Measurements from ENCODE around the gene MGRN1.

The MGRN1 gene

DNA sequence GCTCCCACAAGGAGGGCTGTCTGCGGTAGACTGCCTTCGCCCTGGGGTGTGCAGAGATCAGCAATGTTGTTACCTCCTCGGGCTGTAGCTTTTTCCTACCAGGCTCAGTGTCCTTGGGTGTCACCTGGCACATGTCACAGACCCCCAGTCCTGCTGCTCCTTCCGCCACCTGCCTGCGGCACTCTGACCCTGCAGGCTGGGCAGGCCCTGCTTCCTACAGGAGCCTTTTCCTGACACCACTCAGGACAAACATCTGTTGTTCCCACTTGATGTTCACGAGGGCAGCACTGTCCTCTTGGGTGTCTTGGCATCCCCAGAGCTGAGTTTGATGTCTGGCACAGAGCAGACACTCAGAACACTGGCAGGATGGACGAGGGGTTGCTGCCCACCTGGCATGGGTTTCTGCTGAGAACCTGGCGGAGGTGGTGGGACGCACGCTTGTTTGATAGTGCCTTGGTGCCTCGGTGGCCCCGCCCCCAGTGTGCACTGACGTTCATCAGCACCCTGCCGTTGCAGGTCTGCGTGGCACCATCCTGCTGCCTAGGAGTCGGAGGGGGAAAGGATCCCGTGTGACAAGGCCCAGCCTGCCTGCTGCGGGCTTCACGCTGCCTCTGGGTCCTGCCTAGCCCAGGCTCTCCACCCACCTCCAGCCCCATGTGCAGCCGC, 42.0 kb downstream of the MGRN1 start:
- ATAC-seq (ENCODE audit: insufficient read depth, low read depth) = no peak
- Histone ChIP-seq H3K27ac (ENCODE audit: low read length) (no peak overlapping the region), H2AFZ (ENCODE audit: low read depth, low read length) (no peak overlapping the region), H3K4me1 (ENCODE audit: insufficient read depth, low read length) (peaks cover 11% of the 10 kb centered on the region), H3K9ac (ENCODE audit: low read depth, low read length) (no peak overlapping the region), H3K36me3 (ENCODE audit: insufficient read depth, low read length) (peaks cover 66% of the 10 kb centered on the region), H3K4me2 (ENCODE audit: insufficient read depth, low read length) (no peak overlapping the region), H4K20me1 (ENCODE audit: insufficient read depth, low read length) (peaks cover 14% of the 10 kb centered on the region), H3K9me3 (ENCODE audit: insufficient read depth, low read length, severe bottlenecking) (no peaks in the 10 kb centered on the region), H3K79me2 (ENCODE audit: insufficient read depth, low read length) (0 out of 2 replicates have a peak, but pooled peaks cover 4% of the 10 kb centered on the region), H3K4me3 (ENCODE audit: low read depth in 1 of 2, low read length in 2 of 2) (no peak overlapping the region), H3K27me3 (ENCODE audit: insufficient read depth, low read length, poor library complexity) (no peaks in the 10 kb centered on the region)
- TF ChIP-seq EZH2 (IDR thresholded peaks at IDR 0.05; ENCODE audit: borderline replicate concordance, low read depth, low read length, severe bottlenecking) = no peak
- TF ChIP-seq, protein P1, sequence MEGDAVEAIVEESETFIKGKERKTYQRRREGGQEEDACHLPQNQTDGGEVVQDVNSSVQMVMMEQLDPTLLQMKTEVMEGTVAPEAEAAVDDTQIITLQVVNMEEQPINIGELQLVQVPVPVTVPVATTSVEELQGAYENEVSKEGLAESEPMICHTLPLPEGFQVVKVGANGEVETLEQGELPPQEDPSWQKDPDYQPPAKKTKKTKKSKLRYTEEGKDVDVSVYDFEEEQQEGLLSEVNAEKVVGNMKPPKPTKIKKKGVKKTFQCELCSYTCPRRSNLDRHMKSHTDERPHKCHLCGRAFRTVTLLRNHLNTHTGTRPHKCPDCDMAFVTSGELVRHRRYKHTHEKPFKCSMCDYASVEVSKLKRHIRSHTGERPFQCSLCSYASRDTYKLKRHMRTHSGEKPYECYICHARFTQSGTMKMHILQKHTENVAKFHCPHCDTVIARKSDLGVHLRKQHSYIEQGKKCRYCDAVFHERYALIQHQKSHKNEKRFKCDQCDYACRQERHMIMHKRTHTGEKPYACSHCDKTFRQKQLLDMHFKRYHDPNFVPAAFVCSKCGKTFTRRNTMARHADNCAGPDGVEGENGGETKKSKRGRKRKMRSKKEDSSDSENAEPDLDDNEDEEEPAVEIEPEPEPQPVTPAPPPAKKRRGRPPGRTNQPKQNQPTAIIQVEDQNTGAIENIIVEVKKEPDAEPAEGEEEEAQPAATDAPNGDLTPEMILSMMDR (IDR thresholded peaks at IDR 0.05; ENCODE audit: borderline replicate concordance, extremely low read depth, low read length, poor library complexity, severe bottlenecking) = no peak
- no peak for DNase-seq

DNA sequence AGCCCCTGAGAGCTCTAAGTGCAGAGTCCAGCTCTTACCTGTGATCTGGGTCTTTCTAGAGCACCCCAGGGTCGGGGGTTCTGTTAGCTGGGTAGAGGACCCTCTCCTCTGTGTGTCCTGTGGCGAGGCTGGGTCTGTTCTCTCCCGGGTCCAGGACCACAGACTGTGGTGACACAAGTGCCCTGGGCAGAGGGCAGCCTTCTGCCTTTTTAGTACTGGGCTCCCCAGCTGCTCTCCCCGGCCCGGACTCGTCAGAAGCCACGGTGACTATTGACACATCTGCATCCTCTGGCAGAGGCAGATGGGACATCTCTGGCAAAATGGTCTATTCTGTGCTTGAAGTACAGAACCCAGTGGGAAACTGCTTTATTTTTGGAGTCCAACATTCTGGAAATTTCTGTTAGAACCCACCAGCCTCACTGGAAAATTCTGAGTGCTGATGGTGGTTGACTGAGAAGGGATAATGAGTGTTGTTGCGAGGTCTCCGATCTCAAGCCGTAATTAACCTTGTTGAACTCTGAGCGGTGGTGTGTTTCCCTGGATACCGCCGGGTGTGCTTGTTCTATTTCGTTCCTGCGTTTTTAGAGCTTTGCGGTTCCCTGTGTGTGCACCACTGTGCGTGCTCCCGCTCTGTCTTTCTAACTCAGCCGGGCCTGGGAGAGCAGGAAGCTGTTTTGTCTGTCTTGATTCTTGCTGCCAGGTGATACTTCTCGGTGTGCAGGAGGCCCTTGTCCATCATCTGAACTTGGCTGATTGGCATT, 42.8 kb downstream of the MGRN1 start:
- Histone ChIP-seq H4K20me1 (ENCODE audit: insufficient read depth, low read length) (peaks cover 10% of the 10 kb centered on the region), H3K9me3 (ENCODE audit: insufficient read depth, low read length, severe bottlenecking) (no peaks in the 10 kb centered on the region), H3K9ac (ENCODE audit: low read depth, low read length) (no peak overlapping the region), H3K4me2 (ENCODE audit: insufficient read depth, low read length) (no peak overlapping the region), H3K4me3 (ENCODE audit: low read depth in 1 of 2, low read length in 2 of 2) (no peak overlapping the region), H3K79me2 (ENCODE audit: insufficient read depth, low read length) (0 out of 2 replicates have a peak, but pooled peaks cover 2% of the 10 kb centered on the region), H2AFZ (ENCODE audit: low read depth, low read length) (no peak overlapping the region), H3K4me1 (ENCODE audit: insufficient read depth, low read length) (peaks cover 11% of the 10 kb centered on the region), H3K27me3 (ENCODE audit: insufficient read depth, low read length, poor library complexity) (no peaks in the 10 kb centered on the region), H3K36me3 (ENCODE audit: insufficient read depth, low read length) (peaks cover 66% of the 10 kb centered on the region), H3K27ac (ENCODE audit: low read length) (no peak overlapping the region)
- ATAC-seq (ENCODE audit: insufficient read depth, low read depth) = no peak
- no peak for DNase-seq
- no peak for TF ChIP-seq EZH2 (IDR thresholded peaks at IDR 0.05; ENCODE audit: borderline replicate concordance, low read depth, low read length, severe bottlenecking)
- TF ChIP-seq, protein P1 (IDR thresholded peaks at IDR 0.05; ENCODE audit: borderline replicate concordance, extremely low read depth, low read length, poor library complexity, severe bottlenecking) = no peak

DNA sequence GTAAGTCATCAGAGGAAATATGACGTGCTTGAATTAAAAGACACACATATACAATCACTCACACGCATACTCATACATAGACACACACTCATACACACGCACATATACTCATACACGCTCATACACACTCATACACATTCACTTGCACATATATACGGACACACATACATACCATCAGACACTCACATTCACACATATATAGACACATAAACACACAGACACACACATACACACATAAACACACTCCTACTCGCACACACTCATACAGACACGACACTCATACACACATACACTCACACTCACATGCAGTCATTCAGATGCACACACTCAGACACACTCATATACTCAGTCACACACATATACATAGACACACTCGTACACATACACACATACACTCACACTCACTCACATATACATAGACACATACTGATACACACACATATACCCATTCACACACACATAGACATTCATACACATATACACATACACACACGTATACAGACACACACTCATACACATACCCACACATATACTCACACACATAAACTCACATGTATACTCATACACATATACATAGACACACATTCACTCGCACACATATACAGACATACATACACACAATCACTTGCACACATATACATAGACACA, 43.8 kb downstream of the MGRN1 start:
- no peak for DNase-seq
- H3K27me3 ChIP-seq (ENCODE audit: insufficient read depth, low read length, poor library complexity) = no peaks in the 10 kb centered on the region
- no peak for TF ChIP-seq EZH2 (IDR thresholded peaks at IDR 0.05; ENCODE audit: borderline replicate concordance, low read depth, low read length, severe bottlenecking)
- TF ChIP-seq, protein P1 (IDR thresholded peaks at IDR 0.05; ENCODE audit: borderline replicate concordance, extremely low read depth, low read length, poor library complexity, severe bottlenecking) = no peak
- H3K9me3 ChIP-seq (ENCODE audit: insufficient read depth, low read length, severe bottlenecking) = no peaks in the 10 kb centered on the region
- peaks cover 10% of the 10 kb centered on the region for H4K20me1 ChIP-seq (ENCODE audit: insufficient read depth, low read length)
- peaks cover 11% of the 10 kb centered on the region for H3K4me1 ChIP-seq (ENCODE audit: insufficient read depth, low read length)
- no peak overlapping the region for H3K27ac ChIP-seq (ENCODE audit: low read length)
- H2AFZ ChIP-seq (ENCODE audit: low read depth, low read length) = no peak overlapping the region
- no peak overlapping the region for H3K4me3 ChIP-seq (ENCODE audit: low read depth in 1 of 2, low read length in 2 of 2)
- peaks cover 71% of the 10 kb centered on the region for H3K36me3 ChIP-seq (ENCODE audit: insufficient read depth, low read length)
- ATAC-seq (ENCODE audit: insufficient read depth, low read depth) = no peak
- H3K79me2 ChIP-seq (ENCODE audit: insufficient read depth, low read length) = 0 out of 2 replicates have a peak, but pooled peaks cover under 1% of the 10 kb centered on the region
- H3K4me2 ChIP-seq (ENCODE audit: insufficient read depth, low read length) = no peak overlapping the region
- H3K9ac ChIP-seq (ENCODE audit: low read depth, low read length) = no peak overlapping the region
